ENCODE results near the gene SNPH. TPM values are rescaled to one million over a fixed set of nuclear protein-coding genes. Genes with fewer than 3 reads are reported as not detected.

Gene SNPH
- total and polyA plus RNA-seq, 2 donors from 2014 or later = 3.1 TPM

DNA sequence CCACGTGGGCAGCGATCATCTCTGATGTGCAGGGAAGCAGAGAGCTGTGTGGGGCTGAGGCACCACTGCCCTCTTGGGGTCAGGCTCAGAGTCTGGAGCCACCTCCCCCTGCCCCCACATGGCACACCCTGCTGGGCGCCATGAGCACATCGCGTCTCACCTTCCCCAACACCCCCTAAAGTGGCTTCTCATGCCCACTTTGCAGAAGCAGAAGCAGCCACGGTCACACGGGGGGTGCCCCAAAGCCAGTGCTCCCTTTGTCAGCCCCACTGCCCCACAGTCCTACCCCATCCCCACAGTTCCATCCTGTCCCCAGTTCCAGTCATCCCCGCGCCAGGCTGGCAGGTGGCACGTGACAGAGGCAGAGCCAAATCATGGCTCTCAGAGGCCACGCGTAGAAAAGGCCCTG lies 43.3 kb downstream of the SNPH start:
- TF ChIP-seq, protein P1, sequence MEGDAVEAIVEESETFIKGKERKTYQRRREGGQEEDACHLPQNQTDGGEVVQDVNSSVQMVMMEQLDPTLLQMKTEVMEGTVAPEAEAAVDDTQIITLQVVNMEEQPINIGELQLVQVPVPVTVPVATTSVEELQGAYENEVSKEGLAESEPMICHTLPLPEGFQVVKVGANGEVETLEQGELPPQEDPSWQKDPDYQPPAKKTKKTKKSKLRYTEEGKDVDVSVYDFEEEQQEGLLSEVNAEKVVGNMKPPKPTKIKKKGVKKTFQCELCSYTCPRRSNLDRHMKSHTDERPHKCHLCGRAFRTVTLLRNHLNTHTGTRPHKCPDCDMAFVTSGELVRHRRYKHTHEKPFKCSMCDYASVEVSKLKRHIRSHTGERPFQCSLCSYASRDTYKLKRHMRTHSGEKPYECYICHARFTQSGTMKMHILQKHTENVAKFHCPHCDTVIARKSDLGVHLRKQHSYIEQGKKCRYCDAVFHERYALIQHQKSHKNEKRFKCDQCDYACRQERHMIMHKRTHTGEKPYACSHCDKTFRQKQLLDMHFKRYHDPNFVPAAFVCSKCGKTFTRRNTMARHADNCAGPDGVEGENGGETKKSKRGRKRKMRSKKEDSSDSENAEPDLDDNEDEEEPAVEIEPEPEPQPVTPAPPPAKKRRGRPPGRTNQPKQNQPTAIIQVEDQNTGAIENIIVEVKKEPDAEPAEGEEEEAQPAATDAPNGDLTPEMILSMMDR (IDR thresholded peaks at IDR 0.05; ENCODE audit: borderline replicate concordance, extremely low read depth, insufficient read depth) = no peak
- H3K4me1 ChIP-seq (ENCODE audit: control insufficient read depth in 2 of 3, insufficient read depth in 2 of 3, low read depth in 1 of 3, low read length in 3 of 3) = no peaks in the 10 kb centered on the region
- H3K4me3 ChIP-seq (ENCODE audit: low read length in 3 of 3) = no peak overlapping the region
- DNase-seq (no peak), FAIRE-seq (no peak)
- H3K27me3 ChIP-seq (ENCODE audit: control insufficient read depth, insufficient read depth, low read length) = no peaks in the 10 kb centered on the region
- no peak overlapping the region for H3K9ac ChIP-seq (ENCODE audit: low read length in 3 of 3)
- no peaks in the 10 kb centered on the region for H3K36me3 ChIP-seq (ENCODE audit: control insufficient read depth in 2 of 3, insufficient read depth in 3 of 3, low read length in 3 of 3)
- intact Hi-C loops (cut with DNase I) = no loop called here
- H3K27ac ChIP-seq (ENCODE audit: low read depth in 2 of 2, low read length in 2 of 2) = no peak overlapping the region
- H3K9me3 ChIP-seq (ENCODE audit: control insufficient read depth in 2 of 3, insufficient read depth in 1 of 3, low read length in 3 of 3) = no peaks in the 10 kb centered on the region

DNA sequence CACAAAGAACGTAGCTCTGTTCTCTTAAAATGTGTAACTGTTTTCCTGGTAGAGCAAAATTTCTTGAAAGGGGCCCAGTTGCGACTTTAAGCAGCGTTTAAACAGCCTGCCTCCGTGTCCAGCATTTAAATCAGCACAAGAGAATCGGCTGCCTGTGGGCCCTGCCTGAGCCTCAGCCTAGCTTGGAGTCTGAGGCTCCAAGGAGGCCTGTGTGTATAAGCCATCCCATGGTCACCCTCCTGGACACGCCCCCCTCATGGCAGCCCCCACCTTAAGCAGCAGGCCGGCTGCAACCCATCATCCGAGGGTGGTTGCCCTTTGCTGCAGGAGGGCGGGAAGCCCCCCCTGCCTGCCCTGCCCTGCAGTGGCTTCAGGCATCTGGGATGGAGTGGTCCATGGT lies 44.0 kb downstream of the SNPH start:
- Histone ChIP-seq H3K4me1 (ENCODE audit: control insufficient read depth in 2 of 3, insufficient read depth in 2 of 3, low read depth in 1 of 3, low read length in 3 of 3) (no peaks in the 10 kb centered on the region), H3K9me3 (ENCODE audit: control insufficient read depth in 2 of 3, insufficient read depth in 1 of 3, low read length in 3 of 3) (no peaks in the 10 kb centered on the region), H3K27ac (ENCODE audit: low read depth in 2 of 2, low read length in 2 of 2) (no peak overlapping the region), H3K36me3 (ENCODE audit: control insufficient read depth in 2 of 3, insufficient read depth in 3 of 3, low read length in 3 of 3) (no peaks in the 10 kb centered on the region), H3K9ac (ENCODE audit: low read length in 3 of 3) (no peak overlapping the region), H3K4me3 (ENCODE audit: low read length in 3 of 3) (no peak overlapping the region), H3K27me3 (ENCODE audit: control insufficient read depth, insufficient read depth, low read length) (no peaks in the 10 kb centered on the region)
- DNase-seq (no peak), FAIRE-seq (no peak)
- intact Hi-C loops (cut with DNase I) = loop anchor here (5.0 kb wide), 1 partner anchor 127 kb away; no protein-coding TSS in a partner anchor
- TF ChIP-seq, protein P1 (IDR thresholded peaks at IDR 0.05; ENCODE audit: borderline replicate concordance, extremely low read depth, insufficient read depth) = no peak

DNA sequence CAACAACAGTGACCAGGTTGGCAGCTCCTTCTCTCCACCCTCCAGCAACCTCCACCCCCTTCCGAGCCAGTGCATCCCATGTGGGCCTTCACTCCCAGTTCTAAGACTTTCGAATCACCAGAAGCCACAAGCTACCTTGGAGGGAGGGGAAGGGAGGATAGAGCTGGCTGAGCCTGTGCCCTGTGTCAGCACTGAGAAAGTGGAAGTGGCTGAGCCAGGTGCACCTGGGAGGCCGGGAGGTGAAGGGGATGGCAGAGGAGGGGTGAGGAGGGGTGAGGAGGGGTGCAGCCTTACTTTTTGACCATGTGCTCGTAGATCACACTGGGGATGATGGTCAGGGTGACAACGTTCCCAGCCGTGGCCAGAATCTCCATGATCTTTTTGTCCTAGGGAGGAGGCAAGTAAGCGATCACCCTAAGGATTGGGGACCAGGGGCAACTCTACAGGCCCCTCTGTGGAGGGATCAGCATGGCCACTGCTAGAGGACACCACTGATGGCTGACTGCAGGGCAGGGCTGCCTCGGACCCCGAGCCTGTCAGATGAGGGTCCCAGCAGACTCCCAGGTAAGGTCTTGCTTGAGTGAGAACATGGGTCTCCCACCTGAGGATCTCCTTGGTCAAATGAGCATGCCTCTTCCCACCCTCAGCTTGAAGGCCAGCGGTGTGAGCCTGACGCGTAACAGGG lies 44.6 kb downstream of the SNPH start:
- Histone ChIP-seq H3K27ac (ENCODE audit: low read depth in 2 of 2, low read length in 2 of 2) (no peak overlapping the region), H3K9me3 (ENCODE audit: control insufficient read depth in 2 of 3, insufficient read depth in 1 of 3, low read length in 3 of 3) (no peaks in the 10 kb centered on the region), H3K36me3 (ENCODE audit: control insufficient read depth in 2 of 3, insufficient read depth in 3 of 3, low read length in 3 of 3) (no peaks in the 10 kb centered on the region), H3K4me1 (ENCODE audit: control insufficient read depth in 2 of 3, insufficient read depth in 2 of 3, low read depth in 1 of 3, low read length in 3 of 3) (no peaks in the 10 kb centered on the region), H3K27me3 (ENCODE audit: control insufficient read depth, insufficient read depth, low read length) (no peaks in the 10 kb centered on the region), H3K4me3 (ENCODE audit: low read length in 3 of 3) (no peak overlapping the region), H3K9ac (ENCODE audit: low read length in 3 of 3) (no peak overlapping the region)
- FAIRE-seq (no peak), DNase-seq (no peak)
- TF ChIP-seq, protein P1 (IDR thresholded peaks at IDR 0.05; ENCODE audit: borderline replicate concordance, extremely low read depth, insufficient read depth) = no peak
- intact Hi-C loops (cut with DNase I) = loop anchor here (5.0 kb wide), 1 partner anchor 127 kb away; no protein-coding TSS in a partner anchor
